IMR-90 (cell line): ENCODE data around the gene P2RX7. TPM values are rescaled to one million over a fixed set of nuclear protein-coding genes. Genes with fewer than 3 reads are reported as not detected.

Experiments used
- microRNA-seq, 2 experiments: library from miRNA; stranded (forward) in 1 of 2; unstranded in 1 of 2; fragments of 10-50 nt in 1 of 2; fragments of <30 nt in 1 of 2; gene quantifications in 1 of 2; microRNA quantifications in 1 of 2; one replicate each; pipeline versions ENCODE3 to v1.1.0; 2013 to 2020; ENCODE audit not compliant: insufficient read depth in 1 of 2, insufficient read length in 1 of 2, unreplicated experiment in 1 of 2
- polyA plus RNA-seq, 3 experiments: library from polyadenylated mRNA; depleted of rRNA; stranded (reverse); fragments of >200 nt; gene quantifications; 2 replicates each; pipeline ENCODE4 v1.2.3, GENCODE V29; 2012; ENCODE audit warnings: low replicate concordance in 1 of 3
- small RNA-seq, 5 experiments: library from RNA; depleted of rRNA; stranded (forward); fragments of <200 nt; gene quantifications; one replicate each; pipeline ENCODE3, GENCODE V24; 2012
- total RNA-seq: library from RNA; depleted of rRNA; stranded (reverse); fragments of >200 nt; gene quantifications from 2 replicates; pipeline ENCODE4 v1.2.3, GENCODE V29; 2012; rRNA removed

The P2RX7 gene
- total and polyA plus RNA-seq, 2 of the 4 experiments (the other 2 are of a cell fraction): 0.07 to 0.18 TPM

Small RNAs within 50 kb of the gene (microRNA-seq; reads per million reads assigned to microRNA genes)
- gene AC079602.1 (ENCODE audit: insufficient read depth, insufficient read length): not detected
- not detected for gene RF00156 (ENCODE audit: insufficient read depth, insufficient read length)
- gene Z98941.1 (ENCODE audit: insufficient read depth, insufficient read length): not detected

Small RNAs within 50 kb of the gene (small RNA-seq; reads per million reads assigned to genes)
- gene AC079602.1 (0 reads per million in 5 experiments), gene RF00156 (0 to 0.18 (median 0) reads per million in 5 experiments), gene Z98941.1 (0 reads per million in 5 experiments)

Other genes with a start within 250 kb of the P2RX7 start
- 1.6 and 3.6 TPM in 2 replicates for gene SPPL3, start 228.5 kb upstream of the P2RX7 start, total RNA-seq
- 14.4 and 18.0 TPM in 2 replicates for gene SPPL3, start 228.5 kb upstream of the P2RX7 start, polyA plus RNA-seq (2012; rRNA removed)
- under 0.01 TPM in 1 of 2 replicates, not detected in the other for gene HNF1A, start 154.3 kb upstream of the P2RX7 start, total RNA-seq
- 0.06 TPM in 1 of 2 replicates, not detected in the other for gene HNF1A, start 154.3 kb upstream of the P2RX7 start, polyA plus RNA-seq (2012; rRNA removed)
- gene C12orf43, start 116.4 kb upstream of the P2RX7 start, total RNA-seq: 12.5 and 18.3 TPM in 2 replicates
- gene C12orf43, start 116.4 kb upstream of the P2RX7 start, polyA plus RNA-seq (2012; rRNA removed): 13.5 and 17.7 TPM in 2 replicates
- under 0.01 TPM in 2 replicates for gene OASL, start 93.6 kb upstream of the P2RX7 start, total RNA-seq
- 0.05 TPM in 1 of 2 replicates, not detected in the other for gene OASL, start 93.6 kb upstream of the P2RX7 start, polyA plus RNA-seq (2012; rRNA removed)
- 8.3 and 9.5 TPM in 2 replicates for gene P2RX4, start 77.3 kb downstream of the P2RX7 start, total RNA-seq
- 12.6 and 13.6 TPM in 2 replicates for gene P2RX4, start 77.3 kb downstream of the P2RX7 start, polyA plus RNA-seq (2012; rRNA removed)
- 15.0 and 15.2 TPM in 2 replicates for gene CAMKK2, start 163.8 kb downstream of the P2RX7 start, total RNA-seq
- gene CAMKK2, start 163.8 kb downstream of the P2RX7 start, polyA plus RNA-seq (2012; rRNA removed): 24.7 and 25.7 TPM in 2 replicates
- 174 and 211 TPM in 2 replicates for gene ANAPC5, start 219.5 kb downstream of the P2RX7 start, total RNA-seq
- 156 and 157 TPM in 2 replicates for gene ANAPC5, start 219.5 kb downstream of the P2RX7 start, polyA plus RNA-seq (2012; rRNA removed)